ENCODE results near the gene CABP5.

DNA sequence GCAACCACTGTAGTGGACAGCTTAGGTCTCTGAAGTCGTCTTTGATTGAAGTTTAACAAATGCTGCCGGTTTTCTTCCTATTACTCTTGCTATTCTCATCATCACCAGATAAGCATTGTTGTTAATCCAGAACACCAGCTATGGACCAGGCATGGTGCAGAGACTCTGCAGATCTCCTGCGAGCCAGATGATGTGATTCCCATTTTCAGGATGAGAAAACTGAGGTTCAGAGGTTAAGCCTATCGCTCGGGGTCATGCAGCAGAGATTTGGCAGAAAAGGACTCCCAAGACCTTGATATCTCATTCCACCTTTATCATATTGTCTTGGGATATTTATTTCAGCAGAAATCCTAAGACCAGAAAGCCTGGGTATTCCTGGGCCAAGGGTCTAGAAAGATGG lies 16.5 kb upstream of the CABP5 start:
- no peak for TF ChIP-seq GATA2 (IDR thresholded peaks at IDR 0.05; ENCODE audit: low read depth, low read length)
- TF ChIP-seq GATA3 (IDR thresholded peaks at IDR 0.05; ENCODE audit: low read depth, low read length) = no peak
